Esophagus squamous epithelium (tissue), 5 donors: ENCODE measurements around the gene CLEC2L. TPM values are rescaled to one million over a fixed set of nuclear protein-coding genes. Genes with fewer than 3 reads are reported as not detected.

ENCODE experiments used
- DNase-seq: peaks from one replicate; lab custom pipeline; 2025; lab: John Stamatoyannopoulos, UW
- H3K27ac ChIP-seq, 4 donors: fragments of 200-600 bp; sonication (generic); one replicate each; pipeline ENCODE4 v1.5.1; 2016 to 2019; ENCODE audit warnings: mild to moderate bottlenecking in 1 of 4
- H3K27me3 ChIP-seq, 4 donors: fragments of 200-600 bp; sonication (generic); 1 replicate in 3 of 4; 2 replicates in 1 of 4; pipeline versions ENCODE4 v1.5.1 to v1.6.0; 2017 to 2021; ENCODE audit warnings: antibody characterized with exemption in 1 of 4
- H3K36me3 ChIP-seq, 3 donors: fragments of 200-600 bp; sonication (generic); one replicate each; pipeline ENCODE4 v1.5.1; 2016 to 2019
- H3K4me1 ChIP-seq, 3 donors: fragments of 200-600 bp; sonication (generic); one replicate each; pipeline ENCODE4 v1.5.1; 2017 to 2019
- H3K4me3 ChIP-seq, 4 donors: fragments of 200-600 bp; sonication (generic); 1 replicate in 3 of 4; 2 replicates in 1 of 4; pipeline ENCODE4 v1.5.1; 2016 to 2019; ENCODE audit warnings: mild to moderate bottlenecking in 2 of 4, moderate library complexity in 1 of 4
- H3K9me3 ChIP-seq, 3 donors: fragments of 200-600 bp; sonication (generic); one replicate each; pipeline ENCODE4 v1.5.1; 2016 to 2019
- POLR2A ChIP-seq, 4 donors: fragments of 450-650 bp; IDR thresholded peaks; one replicate each; pipeline ENCODE4 v1.6.1; 2017; ENCODE audit warnings: antibody characterized with exemption in 4 of 4, mild to moderate bottlenecking in 4 of 4, moderate library complexity in 3 of 4
- WGBS, 2 donors: methylation state at CpG; one replicate each; pipeline ENCODE4 v1.1.5; 2018; 5-methylcytosine and 5-hydroxymethylcytosine counted together
- intact Hi-C: fragments of 100-400 bp; cut with DNase I; formaldehyde crosslinking; loops from one replicate; pipeline ENCODE4 v1.15.0; 2022
- total RNA-seq, 4 donors: library from RNA; depleted of rRNA; stranded (reverse); fragments of >200 nt; gene quantifications; one replicate each; pipeline ENCODE4 v1.1.0, GENCODE V29; 2016
- TF ChIP-seq, protein P1 (sequence below), 6 experiments: fragments of 450-650 bp in 4 of 6; fragments of 200-600 bp in 2 of 6; sonication (generic) in 2 of 6; IDR thresholded peaks; one replicate each; pipeline ENCODE4 v1.5.1; 2016 to 2019; ENCODE audit warnings: antibody characterized with exemption in 6 of 6, mild to moderate bottlenecking in 4 of 6, moderate library complexity in 4 of 6
- donor health status: DM: yes; HTN: yes; CAD: no.

CLEC2L gene
- total RNA-seq, 4 donors from 2014 or later = not detected

DNA sequence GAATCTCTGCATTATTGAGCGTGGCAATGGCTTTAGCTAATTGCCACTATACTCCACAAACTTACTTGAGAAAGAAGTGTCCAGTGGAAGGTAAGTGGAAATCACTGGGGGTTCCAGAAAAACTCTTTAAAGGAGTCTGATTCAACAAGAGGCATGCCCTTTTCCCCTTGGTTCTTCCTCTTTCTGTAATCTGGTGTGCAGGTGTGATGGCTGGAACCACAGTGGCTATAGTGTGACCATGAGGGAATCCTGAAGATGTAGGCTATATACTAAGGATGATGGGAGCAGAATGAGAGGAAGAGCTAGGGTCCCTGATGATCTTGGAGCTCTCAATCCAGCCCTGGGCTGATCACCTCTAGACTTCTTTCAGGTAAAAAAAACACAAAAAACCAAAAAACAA is 2.0 kb upstream of the CLEC2L start:
- Histone ChIP-seq H3K4me3 (no peak overlapping the region), H3K36me3 (no peaks in the 10 kb centered on the region), H3K9me3 (no peaks in the 10 kb centered on the region), H3K27me3 (peaks cover 0 to 67% (median 4%) of the 10 kb centered on the region in 4 donors), H3K4me1 (peaks cover 0 to 12% (median 0%) of the 10 kb centered on the region in 3 donors), H3K27ac (no peak overlapping the region)
- TF ChIP-seq POLR2A (IDR thresholded peaks at IDR 0.05) = no peak
- TF ChIP-seq, protein P1, sequence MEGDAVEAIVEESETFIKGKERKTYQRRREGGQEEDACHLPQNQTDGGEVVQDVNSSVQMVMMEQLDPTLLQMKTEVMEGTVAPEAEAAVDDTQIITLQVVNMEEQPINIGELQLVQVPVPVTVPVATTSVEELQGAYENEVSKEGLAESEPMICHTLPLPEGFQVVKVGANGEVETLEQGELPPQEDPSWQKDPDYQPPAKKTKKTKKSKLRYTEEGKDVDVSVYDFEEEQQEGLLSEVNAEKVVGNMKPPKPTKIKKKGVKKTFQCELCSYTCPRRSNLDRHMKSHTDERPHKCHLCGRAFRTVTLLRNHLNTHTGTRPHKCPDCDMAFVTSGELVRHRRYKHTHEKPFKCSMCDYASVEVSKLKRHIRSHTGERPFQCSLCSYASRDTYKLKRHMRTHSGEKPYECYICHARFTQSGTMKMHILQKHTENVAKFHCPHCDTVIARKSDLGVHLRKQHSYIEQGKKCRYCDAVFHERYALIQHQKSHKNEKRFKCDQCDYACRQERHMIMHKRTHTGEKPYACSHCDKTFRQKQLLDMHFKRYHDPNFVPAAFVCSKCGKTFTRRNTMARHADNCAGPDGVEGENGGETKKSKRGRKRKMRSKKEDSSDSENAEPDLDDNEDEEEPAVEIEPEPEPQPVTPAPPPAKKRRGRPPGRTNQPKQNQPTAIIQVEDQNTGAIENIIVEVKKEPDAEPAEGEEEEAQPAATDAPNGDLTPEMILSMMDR (IDR thresholded peaks at IDR 0.05) = no peak
- intact Hi-C loops = no loop called here
- 67 to 88% methylated on average over 1 of the region's 1 CpG for WGBS, 2 donors
- no peak for DNase-seq

DNA sequence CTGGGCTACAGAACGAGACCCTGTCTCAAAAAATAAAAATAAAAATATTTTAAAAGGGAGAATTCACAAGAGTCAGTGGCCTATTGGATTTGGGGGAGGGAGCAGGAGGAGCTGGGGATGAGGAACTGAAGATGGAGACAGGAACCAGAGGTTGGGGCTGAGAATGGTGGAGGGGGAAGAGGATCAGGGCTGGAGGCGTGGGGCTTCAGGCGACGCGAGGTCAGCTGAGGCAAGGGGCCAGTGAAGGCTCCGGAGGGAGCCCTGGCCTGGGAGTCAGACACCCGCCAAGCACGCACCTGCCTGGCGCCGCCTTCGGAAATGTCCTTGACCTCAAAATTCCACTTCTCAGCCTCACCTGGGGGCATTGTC is 671 bp upstream of the CLEC2L start:
- Histone ChIP-seq H3K27ac (no peak overlapping the region), H3K36me3 (no peaks in the 10 kb centered on the region), H3K9me3 (no peaks in the 10 kb centered on the region), H3K27me3 (peaks cover 0 to 68% (median 4%) of the 10 kb centered on the region in 4 donors), H3K4me1 (peaks cover 4 to 24% (median 7%) of the 10 kb centered on the region in 3 donors), H3K4me3 (no peak overlapping the region)
- intact Hi-C loops = no loop called here
- DNase-seq = no peak
- WGBS, 2 donors = 25 to 35% methylated on average over 11 of the region's 11 CpGs
- TF ChIP-seq, protein P1 (IDR thresholded peaks at IDR 0.05) = no peak
- TF ChIP-seq POLR2A (IDR thresholded peaks at IDR 0.05) = no peak

DNA sequence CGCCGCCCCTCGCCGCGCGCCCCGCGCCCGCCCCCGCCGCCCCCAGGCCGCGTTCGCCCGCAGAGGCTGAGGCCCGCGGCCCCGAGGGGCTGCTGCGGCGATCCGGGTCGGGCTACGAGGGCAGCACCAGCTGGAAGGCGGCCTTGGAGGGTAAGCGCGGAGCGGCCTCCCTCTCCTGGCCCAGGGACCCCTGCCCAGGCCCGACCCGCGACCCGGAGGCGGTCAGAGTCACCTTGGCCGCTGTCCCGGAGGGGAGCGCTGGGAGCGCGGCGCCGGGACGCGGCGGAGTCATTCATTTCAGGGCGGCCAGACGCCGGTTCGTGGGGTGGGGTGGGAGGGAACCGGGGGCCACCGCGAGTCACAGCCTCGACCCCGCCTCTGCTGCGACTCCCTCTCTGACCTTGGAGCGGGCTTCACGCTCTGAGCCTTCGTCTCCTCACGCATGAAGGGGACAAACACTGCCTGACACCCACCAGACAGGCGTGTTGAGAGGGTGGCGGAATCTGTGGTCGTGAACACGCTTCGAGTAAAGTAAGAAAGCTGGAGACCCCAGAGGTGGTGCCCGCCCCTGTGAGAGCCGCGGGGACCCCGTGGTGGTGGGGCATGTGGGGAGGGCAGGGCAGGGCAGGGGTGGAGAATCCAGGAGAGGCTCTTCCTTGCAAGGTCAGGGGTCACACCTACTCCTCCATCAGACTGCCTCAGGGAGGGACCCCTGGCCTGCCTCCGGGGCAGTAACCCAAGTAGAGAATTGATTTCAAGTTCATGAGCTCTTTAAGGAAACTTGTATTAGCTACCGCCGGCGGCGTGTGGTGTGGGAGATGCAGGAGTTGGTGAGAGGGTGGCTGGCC is 707 bp downstream of the CLEC2L start:
- Histone ChIP-seq H3K27ac (no peak overlapping the region), H3K9me3 (no peaks in the 10 kb centered on the region), H3K36me3 (no peaks in the 10 kb centered on the region), H3K27me3 (peaks cover 0 to 70% (median 4%) of the 10 kb centered on the region in 4 donors), H3K4me3 (peak overlapping the region in 2 of 4 donors; percentile 29 to 54), H3K4me1 (peaks cover 4 to 24% (median 7%) of the 10 kb centered on the region in 3 donors)
- DNase-seq = no peak
- 74% methylated on average over 11 of the region's 70 CpGs for WGBS, 2 donors
- no peak for TF ChIP-seq POLR2A (IDR thresholded peaks at IDR 0.05)
- TF ChIP-seq, protein P1 (IDR thresholded peaks at IDR 0.05) = no peak
- intact Hi-C loops = no loop called here

DNA sequence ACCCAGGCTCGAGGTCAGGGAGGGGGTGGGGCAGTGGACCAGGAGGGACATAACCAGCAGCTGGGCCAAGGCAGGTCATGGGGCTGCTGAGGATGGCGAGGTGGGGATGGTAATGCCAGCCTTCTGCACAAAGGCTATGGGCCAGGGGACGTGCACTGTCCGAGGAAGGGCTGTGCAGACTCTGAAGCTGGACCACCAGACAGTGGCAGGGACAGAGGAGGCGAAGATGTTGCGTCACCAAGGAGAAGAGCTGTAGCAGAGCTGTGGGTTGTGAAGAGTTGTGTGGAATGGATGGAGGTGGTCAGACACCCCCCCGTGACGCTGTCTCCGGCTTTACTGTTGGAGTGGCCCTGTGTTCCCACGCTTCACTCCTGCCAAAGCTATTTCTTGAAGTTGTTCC is 1.8 kb downstream of the CLEC2L start:
- TF ChIP-seq, protein P1 (IDR thresholded peaks at IDR 0.05) = no peak
- no peak for TF ChIP-seq POLR2A (IDR thresholded peaks at IDR 0.05)
- WGBS, 2 donors = 83% methylated on average over 10 of the region's 10 CpGs
- peaks cover 0 to 75% (median 4%) of the 10 kb centered on the region in 4 donors for H3K27me3 ChIP-seq
- no peak overlapping the region for H3K27ac ChIP-seq
- H3K4me1 ChIP-seq = peaks cover 4 to 24% (median 7%) of the 10 kb centered on the region in 3 donors
- intact Hi-C loops = no loop called here
- H3K4me3 ChIP-seq = no peak overlapping the region
- DNase-seq = no peak
- no peaks in the 10 kb centered on the region for H3K9me3 ChIP-seq
- no peaks in the 10 kb centered on the region for H3K36me3 ChIP-seq

DNA sequence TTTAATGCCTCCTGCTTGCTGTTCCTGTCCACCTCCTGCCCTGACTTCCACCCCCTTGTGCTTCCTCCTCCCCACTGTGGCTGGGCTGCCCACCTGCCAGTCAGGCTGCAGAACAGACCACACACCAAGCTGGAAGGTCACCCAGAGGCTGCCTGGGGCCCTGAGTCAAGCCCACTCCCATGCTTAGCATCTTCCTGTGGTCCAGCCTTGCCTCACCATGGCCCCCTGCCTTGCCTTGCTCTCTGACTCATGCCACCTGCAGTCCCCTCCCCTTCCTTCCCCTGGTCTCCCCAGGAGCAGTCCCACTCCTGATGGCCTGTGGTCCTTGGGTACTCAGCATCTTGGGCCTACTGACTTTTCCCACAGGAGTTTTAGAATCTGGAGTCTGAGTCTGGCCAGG is 2.3 kb downstream of the CLEC2L start:
- Histone ChIP-seq H3K4me1 (peaks cover 4 to 24% (median 7%) of the 10 kb centered on the region in 3 donors), H3K9me3 (no peaks in the 10 kb centered on the region), H3K27ac (no peak overlapping the region), H3K4me3 (no peak overlapping the region), H3K36me3 (no peaks in the 10 kb centered on the region), H3K27me3 (peaks cover 0 to 75% (median 4%) of the 10 kb centered on the region in 4 donors)
- intact Hi-C loops = no loop called here
- TF ChIP-seq, protein P1 (IDR thresholded peaks at IDR 0.05) = no peak
- TF ChIP-seq POLR2A (IDR thresholded peaks at IDR 0.05) = no peak
- DNase-seq = no peak
